HG03045 (cell line): ENCODE results near the gene RABL6.
A peak's percentile ranks its signal among the peaks of the same experiment; 100 is the strongest.
"Not testable (repeated sequence)": the region's sequence is repeated elsewhere in the genome, so short reads cannot be mapped to it uniquely, and the experiment has no call there.

Source experiments
- ATAC-seq: cut with Tn5 transposase; IDR thresholded peaks from one replicate; pipeline ENCODE4 v1.9.1; 2021; ENCODE audit warnings: mild to moderate bottlenecking, moderate library complexity; ENCODE audit not compliant: unreplicated experiment

RABL6 gene

GRCh38 chr9:136868644-136869043 is 60.9 kb downstream of the RABL6 start:
- ATAC-seq: no peak

GRCh38 chr9:136869611-136870010 is 61.9 kb downstream of the RABL6 start:
- not testable (repeated sequence) for ATAC-seq

DNA sequence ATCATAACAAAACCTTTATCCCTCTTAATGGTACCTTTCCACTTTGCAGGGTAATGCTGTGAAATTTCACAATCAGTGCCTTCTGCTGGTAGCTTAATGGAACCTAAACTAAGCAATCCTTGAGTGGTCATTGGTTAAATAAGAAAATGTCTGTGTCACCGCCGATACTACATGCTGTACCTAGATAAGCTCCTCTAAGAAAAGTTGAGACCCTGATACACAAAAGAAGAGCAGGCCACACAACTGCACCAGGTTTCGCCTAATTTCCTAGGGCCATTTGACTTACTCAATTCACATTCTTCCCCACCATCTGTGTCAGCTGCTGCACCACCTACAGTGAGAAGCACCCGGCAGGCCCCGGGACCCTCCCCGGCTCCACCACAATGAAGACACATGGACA is 67.4 kb downstream of the RABL6 start:
- ATAC-seq: no peak

DNA sequence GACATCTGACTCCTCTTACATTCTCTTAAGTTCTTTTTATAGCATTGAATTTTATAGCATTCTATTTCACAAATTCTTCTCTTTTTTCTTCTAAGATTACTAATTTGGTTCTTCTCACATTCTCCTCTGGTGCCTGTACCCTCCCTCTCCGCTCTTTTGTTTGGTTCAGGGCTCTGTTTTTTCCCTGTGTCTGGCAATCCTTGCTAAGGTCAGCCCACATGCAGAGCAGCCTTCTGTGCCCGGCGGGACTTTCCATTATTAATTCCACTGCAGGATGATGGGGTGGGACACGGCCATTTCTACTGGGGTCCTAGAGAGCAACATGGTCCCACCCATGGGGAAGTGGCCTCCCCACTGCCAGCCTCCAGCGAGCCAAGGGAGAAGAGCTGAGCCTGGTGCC is 68.7 kb downstream of the RABL6 start:
- ATAC-seq: no peak

DNA sequence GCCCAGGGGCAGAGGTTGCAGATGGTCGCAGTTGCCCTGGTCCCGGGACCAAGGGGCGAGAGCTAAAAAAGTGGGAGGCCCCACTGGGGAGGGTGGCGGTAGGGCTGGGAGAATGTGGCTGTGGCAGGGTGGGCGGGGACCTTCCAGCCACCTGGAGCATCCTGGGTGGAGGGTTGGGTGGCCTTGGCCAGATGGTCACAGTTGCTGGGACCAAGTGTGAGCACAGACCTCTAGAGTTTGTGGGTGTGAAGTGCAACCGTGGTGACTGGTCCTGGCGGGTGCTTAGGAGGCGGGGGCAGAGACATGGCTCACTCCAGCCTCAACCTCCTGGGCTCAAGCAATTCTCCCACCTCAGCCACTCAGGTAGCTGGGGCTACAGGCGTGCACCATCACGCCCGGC is 72.9 kb downstream of the RABL6 start:
- no peak for ATAC-seq

GRCh38 chr9:136881691-136882108 is 74.0 kb downstream of the RABL6 start:
- no peak for ATAC-seq

DNA sequence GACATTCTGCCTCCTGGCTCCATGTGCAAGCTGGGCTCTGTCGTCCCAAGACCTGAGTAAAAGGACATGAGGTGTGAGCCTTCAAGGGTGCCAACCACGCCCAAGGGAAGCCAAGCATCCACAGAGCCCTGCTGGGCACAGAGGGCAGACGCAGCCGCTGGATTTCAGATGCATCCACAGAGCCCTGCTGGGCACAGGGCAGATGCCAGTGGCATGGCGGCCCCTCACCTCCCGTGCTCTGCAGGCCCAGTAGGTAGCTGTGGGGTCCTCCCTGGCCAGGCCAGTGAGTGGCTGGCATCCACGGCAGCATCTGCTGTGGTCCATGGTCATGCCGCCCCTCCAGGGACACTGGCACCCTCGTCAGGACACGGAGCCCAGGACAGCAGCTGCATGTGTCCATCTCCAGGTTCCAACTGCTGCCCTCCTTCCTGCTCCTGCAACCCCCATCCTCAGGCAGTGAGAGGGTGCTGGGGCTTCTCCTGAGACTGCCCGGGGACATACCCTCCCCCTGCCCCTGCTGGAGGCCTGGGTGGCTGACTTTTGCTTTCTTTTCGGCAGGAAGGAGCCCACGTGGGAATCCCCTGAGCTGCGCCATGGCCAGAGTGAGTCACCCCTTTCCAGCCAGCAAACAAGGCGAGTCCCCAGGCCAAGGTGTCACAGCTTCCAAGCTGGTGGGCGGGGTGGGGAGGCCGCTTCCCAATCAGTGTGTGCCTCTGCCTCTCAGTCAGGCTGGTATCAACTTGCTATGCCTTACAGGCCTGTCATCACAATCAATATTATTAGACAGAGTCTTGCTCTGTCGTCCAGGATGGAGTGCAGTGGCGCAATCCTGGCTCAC is 74.6 kb downstream of the RABL6 start:
- no peak for ATAC-seq

GRCh38 chr9:136882947-136883283 is 75.2 kb downstream of the RABL6 start:
- ATAC-seq: not testable (repeated sequence)

- ATAC-seq: not testable (repeated sequence)
These were observed 75.9 kb downstream of the RABL6 start for GRCh38 chr9:136883670-136884069.

GRCh38 chr9:136885950-136886578 is 78.3 kb downstream of the RABL6 start, which contains the start of gene TRAF2:
TSS of gene TRAF2 (plus strand) at chr9:136886516. CDS start at chr9:136898741, 12,225 bp downstream.
- peak; percentile 83 for ATAC-seq

- ATAC-seq: peak; percentile 18
These were observed 79.2 kb downstream of the RABL6 start for GRCh38 chr9:136886610-136887597.

DNA sequence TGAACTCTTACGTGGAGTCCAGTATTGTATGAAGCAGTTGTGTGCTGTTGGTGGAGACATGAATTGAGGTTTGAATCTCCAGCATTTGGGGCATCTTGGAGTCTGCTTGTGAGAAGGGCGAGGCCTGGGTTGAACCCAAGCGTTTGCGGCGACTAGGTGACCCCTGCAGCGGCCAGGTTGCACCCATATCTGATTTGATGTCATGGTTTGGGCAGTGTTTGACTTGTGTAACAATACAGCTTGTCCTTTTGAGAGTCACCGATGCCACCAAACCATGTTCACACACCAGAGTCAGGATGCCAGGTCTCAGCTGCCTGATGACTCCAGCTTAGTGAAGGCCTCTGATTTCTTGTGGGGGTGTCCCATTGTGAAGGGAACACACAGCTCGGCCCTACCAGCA is 80.7 kb downstream of the RABL6 start:
- ATAC-seq: no peak

- no peak for ATAC-seq
These were observed 82.1 kb downstream of the RABL6 start for GRCh38 chr9:136889858-136890257.

- no peak for ATAC-seq
These were observed 82.9 kb downstream of the RABL6 start for GRCh38 chr9:136890661-136891060.
